HL-60 (cell line): ENCODE measurements around the gene GNA14.

Experiments
- DNase-seq, 2 experiments: peaks; one replicate each; pipeline ENCODE4 v3.0.0-alpha.2; 2010 to 2020; ENCODE audit warnings: low read depth in 1 of 2, low spot score in 1 of 2
- H3K27ac ChIP-seq: fragments of 250-450 bp; sonication (Bioruptor Pico); replicated peaks from 2 replicates; pipeline ENCODE4 v1.5.1; 2020; ENCODE audit warnings: mild to moderate bottlenecking, moderate library complexity
- H3K27me3 ChIP-seq: fragments of 250-450 bp; sonication (Bioruptor Pico); 2 replicates; pipeline ENCODE4 v1.5.1; 2021; ENCODE audit warnings: mild to moderate bottlenecking, moderate library complexity; ENCODE audit not compliant: insufficient read depth, poor library complexity, severe bottlenecking
- H3K4me3 ChIP-seq: replicated peaks from 2 replicates; pipeline ENCODE4 v1.5.1; 2011; ENCODE audit warnings: mild to moderate bottlenecking, control low read depth, low read length; ENCODE audit not compliant: insufficient read depth
- CTCF ChIP-seq: IDR thresholded peaks from one replicate; pipeline ENCODE4 v1.5.1; 2011; ENCODE audit warnings: low read length, control low read depth, inconsistent platforms; ENCODE audit not compliant: insufficient read depth
- GABPA ChIP-seq: IDR thresholded peaks from 2 replicates; pipeline ENCODE4 v1.6.1; 2012; ENCODE audit warnings: low read depth
- POLR2AphosphoS5 ChIP-seq: IDR thresholded peaks from 2 replicates; pipeline ENCODE4 v1.6.1; 2012; ENCODE audit warnings: low read depth
- REST ChIP-seq: IDR thresholded peaks from 2 replicates; pipeline ENCODE4 v1.6.1; 2012; ENCODE audit warnings: low read depth; ENCODE audit not compliant: insufficient replicate concordance
- SPI1 ChIP-seq: IDR thresholded peaks from 2 replicates; pipeline ENCODE4 v1.6.1; 2012; ENCODE audit warnings: low read depth, mild to moderate bottlenecking, borderline replicate concordance

GNA14 gene

GRCh38 chr9:77534376-77535057 lies 113.6 kb downstream of the GNA14 start:
- Histone ChIP-seq H3K4me3 (no peak overlapping the region), H3K27ac (no peak overlapping the region), H3K27me3 (no peaks in the 10 kb centered on the region)
- TF ChIP-seq REST (no peak), POLR2AphosphoS5 (no peak), CTCF (no peak), SPI1 (no peak), GABPA (no peak)
- no peak for DNase-seq

GRCh38 chr9:77533671-77534070 lies 114.5 kb downstream of the GNA14 start:
- no peak overlapping the region for H3K4me3 ChIP-seq
- DNase-seq: no peak
- TF ChIP-seq POLR2AphosphoS5 (no peak), REST (no peak), SPI1 (no peak), GABPA (no peak), CTCF (no peak)
- no peaks in the 10 kb centered on the region for H3K27me3 ChIP-seq
- no peak overlapping the region for H3K27ac ChIP-seq

- TF ChIP-seq CTCF: no peak
- TF ChIP-seq GABPA: no peak
- no peak for TF ChIP-seq SPI1
- TF ChIP-seq POLR2AphosphoS5: no peak
- TF ChIP-seq REST: no peak
- no peak for DNase-seq
- no peak overlapping the region for H3K4me3 ChIP-seq
These were observed 115.5 kb downstream of the GNA14 start for GRCh38 chr9:77532607-77533006.

More at GRCh38 chr9:77532607-77533006, 115.5 kb downstream of the GNA14 start:
- H3K27me3 ChIP-seq: no peaks in the 10 kb centered on the region
- no peak overlapping the region for H3K27ac ChIP-seq
